ENCODE results near the gene DCLK2.

DCLK2 gene

DNA sequence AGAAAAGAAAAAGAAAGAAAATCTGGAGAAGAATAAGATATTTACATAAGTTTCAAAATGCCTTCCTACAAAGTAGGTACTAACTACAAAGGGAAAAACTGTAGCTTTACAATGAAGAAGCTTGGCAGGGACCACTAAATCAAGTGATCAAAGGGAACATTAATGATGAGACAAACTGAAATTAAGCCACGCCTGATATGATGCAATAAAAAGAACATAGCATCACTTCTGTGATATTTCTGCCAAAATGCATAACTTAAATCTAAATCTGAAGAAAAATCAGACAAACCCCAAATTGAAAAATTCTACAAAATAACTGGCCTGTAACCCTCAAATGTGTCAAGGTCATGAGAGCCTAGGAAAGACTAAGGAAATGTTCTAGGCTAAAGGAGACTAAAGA, 8.9 kb upstream of the DCLK2 start:
- DNase-seq (ENCODE audit: low read depth) = no peak

DNA sequence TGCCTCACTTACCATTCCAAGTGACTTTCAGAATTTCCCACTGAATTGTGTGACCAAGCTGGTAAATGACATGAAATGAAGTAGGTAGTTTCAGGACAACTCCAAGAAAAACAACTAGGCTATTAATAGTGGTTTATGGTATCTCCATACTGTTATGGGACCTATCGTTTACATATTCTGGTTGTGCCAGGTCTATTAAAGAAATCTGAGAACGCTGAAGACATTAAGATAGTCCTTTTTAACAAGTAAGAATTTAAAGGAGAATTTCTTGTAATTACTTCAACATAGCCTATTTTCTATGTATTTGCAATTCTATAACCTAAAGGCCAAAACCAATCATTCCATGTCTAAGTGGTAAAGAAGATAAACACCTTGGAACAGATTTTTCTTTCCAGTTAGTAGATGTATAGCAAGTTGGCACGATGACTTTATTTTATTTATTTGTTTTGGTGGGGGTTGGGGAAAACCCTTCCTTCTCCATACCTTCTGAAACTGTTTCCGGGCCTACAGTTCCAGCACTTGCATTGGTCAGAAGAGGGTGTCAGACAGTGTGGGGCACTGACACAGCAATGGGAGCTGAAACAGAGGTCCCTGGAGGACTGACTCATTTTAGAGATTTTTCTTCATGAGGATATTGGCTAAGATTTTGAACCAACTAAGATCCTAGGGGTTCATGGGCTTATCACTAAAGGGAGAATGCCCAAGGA, 7.6 kb upstream of the DCLK2 start:
- no peak for DNase-seq (ENCODE audit: low read depth)

DNA sequence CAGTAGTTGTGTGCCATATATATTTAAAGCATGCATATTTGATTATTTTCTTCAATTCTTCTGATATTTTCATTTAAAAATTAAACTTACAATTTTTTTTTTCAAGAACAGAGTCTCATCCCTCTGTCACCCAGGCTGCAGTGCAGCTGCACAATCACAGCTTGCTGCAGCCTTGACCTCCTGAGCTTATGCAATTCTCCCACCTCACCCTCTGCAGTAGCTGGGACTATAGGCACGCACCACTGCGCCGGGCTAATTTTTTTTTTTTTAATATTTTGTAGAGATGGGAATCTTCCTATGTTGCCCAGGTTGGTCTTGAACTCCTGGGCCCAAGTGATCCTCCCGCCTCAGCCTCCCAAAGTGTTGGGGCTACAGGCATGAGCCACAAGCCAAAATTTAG, 5.8 kb upstream of the DCLK2 start:
- DNase-seq (ENCODE audit: low read depth) = no peak

DNA sequence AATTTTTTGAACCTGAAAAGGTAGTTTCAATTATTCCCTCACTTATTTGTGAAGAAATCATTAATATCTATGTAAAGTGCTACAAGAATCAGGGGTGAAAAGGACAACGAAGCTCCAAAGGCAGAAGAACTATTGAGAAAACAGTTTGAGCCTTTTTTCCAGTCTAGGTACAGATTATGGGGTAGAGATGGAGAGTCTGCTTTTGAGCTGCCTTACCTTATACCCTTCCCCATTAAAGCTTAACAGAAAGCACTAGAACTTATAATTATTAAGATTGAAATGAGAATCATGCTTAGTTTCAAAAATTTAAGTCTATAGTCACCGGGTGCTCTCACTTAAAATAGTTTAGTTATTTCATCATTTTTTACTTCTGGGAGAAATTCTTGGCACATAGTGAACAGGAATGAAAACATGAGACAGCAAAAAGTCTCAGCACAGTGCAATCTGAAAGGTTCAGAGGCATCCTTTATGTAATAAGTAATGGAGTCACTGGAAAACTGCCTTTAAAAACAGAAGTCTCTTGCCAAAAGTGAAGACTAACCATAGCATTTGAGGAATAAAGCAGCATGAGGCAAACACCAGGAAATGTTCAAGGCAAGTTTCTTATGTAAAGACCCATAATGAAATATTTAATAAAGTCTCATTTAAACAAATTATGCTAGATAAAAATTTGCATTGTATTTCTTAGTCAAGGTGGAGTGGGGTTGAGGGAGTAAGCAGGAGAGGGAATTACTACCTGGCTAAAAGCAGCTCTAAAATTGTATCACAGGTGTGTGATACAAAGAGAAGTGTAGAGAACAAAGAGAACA, 5.1 kb upstream of the DCLK2 start:
- DNase-seq (ENCODE audit: low read depth) = no peak

DNA sequence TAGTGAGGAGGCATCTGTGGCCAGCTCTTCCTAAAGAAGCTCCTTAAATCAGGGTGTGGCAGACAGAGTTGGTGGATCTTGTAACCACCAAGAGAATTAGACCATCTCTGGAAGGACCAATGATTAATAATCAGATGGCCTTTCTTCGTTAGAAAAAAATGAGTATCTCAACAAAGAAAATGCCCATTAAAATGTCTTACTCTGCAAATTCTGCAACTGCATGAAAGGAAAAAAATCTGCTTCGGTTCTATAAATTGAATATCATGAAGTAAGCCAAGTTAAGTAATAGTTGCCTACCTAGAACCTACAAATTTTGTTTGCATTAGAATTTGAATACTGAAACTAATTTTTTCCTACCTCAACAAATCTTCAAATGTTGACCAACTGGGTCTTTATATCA, 4.2 kb upstream of the DCLK2 start:
- no peak for DNase-seq (ENCODE audit: low read depth)

DNA sequence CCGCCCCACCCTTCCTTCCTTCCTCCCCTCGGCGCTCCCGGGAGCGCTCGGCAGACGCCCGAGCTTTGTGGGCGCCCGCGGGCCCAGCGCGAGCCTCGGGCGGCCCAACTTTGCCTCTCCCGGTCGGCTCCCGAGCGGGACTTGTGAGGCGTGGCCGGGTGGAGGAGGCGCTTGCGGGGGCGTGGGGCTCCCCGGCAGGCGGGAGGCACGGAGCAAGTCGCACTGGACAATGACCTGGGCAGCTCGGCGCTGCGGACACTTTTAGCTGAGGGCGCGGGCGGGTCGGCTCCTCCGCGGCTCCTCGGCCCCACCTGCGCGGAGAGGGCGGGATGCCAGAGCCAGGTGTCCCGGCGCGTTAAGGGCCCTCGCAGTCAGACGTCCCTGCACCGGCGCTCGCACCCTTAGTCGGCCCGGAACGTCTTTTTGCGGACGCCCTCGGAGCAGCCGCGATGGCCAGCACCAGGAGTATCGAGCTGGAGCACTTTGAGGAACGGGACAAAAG, 385 bp downstream of the DCLK2 start:
- DNase-seq (ENCODE audit: low read depth) = no peak

DNA sequence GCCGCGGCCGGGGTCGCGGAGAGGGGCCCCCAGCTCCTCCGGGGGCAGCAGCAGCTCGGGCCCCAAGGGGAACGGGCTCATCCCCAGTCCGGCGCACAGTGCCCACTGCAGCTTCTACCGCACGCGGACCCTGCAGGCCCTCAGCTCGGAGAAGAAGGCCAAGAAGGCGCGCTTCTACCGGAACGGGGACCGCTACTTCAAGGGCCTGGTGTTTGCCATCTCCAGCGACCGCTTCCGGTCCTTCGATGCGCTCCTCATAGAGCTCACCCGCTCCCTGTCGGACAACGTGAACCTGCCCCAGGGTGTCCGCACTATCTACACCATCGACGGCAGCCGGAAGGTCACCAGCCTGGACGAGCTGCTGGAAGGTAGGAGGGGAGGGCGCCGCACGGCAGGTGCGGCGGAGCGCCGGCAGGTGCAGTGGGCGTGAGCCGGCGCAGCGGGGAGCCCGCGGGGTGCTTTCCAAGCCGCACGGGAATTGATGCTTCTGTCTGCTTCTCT, 886 bp downstream of the DCLK2 start:
- DNase-seq (ENCODE audit: low read depth) = no peak

DNA sequence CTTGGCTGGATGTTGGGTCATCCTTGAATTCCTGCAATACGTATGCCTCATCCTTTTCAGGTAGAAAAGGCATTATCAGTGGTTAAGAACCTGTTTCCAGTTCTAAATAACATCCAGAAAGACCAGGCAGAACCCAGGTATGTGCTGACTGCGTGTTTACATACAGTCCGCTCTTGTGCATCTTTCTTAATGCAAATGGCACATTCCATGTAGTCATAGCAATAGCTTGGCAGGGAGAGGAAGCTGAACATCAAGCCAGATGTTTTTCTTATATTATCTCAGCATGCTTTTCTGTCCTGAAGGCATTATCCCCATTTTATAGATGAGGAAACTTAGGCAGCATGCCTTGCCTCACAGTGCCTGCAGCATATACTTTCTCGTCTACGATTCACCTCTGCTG, 2.1 kb downstream of the DCLK2 start:
- no peak for DNase-seq (ENCODE audit: low read depth)

DNA sequence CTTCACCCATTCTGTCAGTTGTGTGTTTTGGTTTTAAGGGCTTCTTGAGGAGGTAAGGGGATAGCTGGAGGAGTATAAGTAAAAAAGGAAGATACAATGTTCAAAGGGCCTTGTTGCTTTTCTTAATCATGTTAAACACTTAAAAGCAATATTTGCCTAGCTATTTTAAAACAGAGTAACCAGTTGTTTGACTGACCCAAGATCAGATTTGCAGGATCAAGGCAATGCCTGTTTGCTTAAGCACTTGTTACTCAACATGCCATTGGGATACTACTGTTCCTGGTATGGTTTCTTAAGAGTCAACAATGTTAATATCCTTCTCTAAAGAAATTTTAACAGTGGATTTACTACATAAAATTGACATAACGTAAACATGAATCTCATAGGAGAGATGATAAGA, 2.6 kb downstream of the DCLK2 start:
- DNase-seq (ENCODE audit: low read depth) = no peak

DNA sequence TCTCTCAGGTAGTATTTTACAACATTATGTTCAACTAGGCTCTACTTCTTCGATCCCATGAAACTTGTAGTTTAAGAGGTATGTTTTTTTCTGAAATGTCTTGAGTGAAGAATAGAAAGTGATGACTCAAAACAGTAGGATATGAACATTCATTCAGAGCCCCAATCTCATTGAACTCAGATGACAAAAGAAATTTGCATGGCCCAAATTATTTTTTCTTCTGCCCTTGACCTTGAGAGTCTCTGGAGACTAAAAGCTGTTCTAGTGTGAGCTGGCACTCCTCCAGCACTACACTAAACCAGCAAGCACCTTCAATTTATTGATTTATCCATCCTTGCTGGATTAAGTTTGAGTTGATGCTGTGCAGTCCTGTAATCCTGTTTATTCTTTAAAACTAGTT, 4.0 kb downstream of the DCLK2 start:
- DNase-seq (ENCODE audit: low read depth) = no peak

DNA sequence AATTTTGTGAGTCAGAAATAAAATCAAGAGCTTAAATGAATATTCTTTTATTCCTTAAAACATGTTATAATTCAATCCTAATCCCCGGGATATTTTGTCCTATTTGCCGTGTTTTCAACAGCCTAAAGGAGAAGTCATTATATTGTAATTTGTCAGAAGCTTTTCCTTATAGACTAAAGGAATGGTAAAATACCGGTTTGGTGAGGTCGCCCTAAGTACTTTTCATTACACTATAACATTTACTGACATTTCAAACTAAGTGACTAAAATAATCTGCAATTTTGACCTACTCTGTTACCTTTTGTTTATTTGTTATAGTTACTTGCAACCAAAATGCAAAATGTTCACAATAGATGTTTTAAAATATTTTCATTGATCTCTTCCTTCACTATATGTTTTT, 8.8 kb downstream of the DCLK2 start:
- no peak for DNase-seq (ENCODE audit: low read depth)

DNA sequence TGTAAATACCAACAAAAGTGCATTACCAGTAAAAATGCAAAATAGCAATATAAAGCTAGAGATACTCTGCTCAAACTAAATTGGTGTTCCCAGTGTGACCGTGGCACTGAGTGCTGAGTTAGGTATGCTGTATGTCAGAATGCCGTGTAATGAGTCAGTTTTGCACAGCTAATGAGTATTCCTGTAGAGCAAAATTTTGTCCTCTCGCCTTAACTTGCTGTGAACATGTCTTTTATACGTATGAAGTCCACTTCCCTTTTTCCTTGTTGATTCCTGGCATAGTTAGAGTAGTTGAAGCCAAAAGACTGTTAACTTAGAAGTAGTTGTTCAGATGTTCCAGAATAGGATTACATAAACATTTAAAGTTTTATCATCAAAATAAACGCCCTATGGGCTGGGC, 11.5 kb downstream of the DCLK2 start:
- no peak for DNase-seq (ENCODE audit: low read depth)

DNA sequence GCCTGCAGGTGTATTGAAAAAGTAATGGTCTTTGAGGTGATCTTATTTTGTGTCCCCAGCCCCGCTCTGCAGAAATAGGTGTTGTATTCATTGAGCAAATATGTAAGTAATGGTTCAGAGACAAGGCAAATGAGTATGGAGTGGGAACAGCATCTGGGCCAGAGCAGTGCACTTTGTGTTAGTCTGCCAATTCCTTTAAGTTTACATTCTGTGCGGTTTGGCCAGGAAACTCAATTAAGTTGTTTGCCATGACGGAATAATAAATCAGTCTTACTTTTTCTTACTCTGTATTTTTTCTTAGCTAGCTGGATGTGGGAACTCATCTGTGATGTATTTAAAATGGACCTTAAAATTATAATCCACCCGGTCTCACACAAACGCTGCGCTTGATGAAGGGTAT, 12.6 kb downstream of the DCLK2 start:
- no peak for DNase-seq (ENCODE audit: low read depth)

DNA sequence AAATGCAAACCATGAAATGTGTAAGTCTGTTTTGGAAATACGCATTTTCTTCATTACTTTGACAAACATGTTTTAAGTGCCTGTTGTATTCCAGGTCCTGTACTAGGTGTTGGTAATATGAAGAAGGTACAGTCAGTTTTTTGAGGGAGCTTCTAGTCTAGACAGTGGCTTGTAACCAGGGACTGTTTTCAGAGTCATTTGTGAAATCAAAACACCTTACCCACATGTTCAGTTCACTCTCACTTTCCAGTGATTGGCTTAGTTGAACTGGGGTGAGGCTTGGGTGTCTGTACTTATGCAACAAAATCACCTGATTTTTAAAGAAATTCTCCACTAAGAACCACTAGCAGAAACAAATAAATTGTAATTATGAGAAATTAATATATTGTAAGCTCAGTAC, 16.4 kb downstream of the DCLK2 start:
- DNase-seq (ENCODE audit: low read depth) = no peak

DNA sequence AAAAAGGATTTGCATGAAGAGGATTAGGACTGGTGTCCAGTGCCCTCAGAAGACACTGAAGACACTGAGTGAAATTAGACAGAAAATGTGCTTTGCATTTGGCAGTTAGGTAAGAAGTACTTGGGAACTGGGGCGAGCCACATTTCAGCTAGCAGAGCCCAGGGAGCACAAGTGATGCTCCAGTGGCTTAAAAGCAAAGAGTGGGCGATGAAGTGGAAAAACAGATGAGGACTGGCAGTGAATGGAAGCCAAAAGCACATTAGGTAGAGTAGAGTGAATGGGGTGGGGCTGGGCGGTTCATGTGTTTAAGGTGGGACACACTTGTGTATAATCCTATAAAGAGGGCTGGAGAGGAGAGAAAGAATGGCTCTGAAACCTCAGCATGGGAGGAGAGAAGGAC, 18.4 kb downstream of the DCLK2 start:
- no peak for DNase-seq (ENCODE audit: low read depth)

DNA sequence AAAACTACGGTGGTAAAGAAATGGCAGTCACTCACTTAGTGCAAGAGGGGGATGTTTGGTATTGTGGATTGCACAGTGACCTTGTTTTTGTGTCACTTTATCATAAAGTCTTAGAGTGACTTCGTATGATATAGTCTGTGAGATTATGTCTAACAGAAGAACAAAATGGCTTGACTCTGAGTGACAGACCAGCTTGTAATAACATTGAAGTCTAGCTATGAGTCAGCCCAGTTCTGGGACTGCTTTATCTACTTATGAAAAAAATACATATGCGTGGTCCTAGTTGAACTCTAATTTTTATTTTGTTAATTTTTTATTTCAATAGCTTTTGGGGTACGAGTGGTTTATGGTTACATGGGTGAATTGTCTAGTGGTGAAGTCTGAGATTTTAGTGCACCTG, 20.0 kb downstream of the DCLK2 start:
- no peak for DNase-seq (ENCODE audit: low read depth)

DNA sequence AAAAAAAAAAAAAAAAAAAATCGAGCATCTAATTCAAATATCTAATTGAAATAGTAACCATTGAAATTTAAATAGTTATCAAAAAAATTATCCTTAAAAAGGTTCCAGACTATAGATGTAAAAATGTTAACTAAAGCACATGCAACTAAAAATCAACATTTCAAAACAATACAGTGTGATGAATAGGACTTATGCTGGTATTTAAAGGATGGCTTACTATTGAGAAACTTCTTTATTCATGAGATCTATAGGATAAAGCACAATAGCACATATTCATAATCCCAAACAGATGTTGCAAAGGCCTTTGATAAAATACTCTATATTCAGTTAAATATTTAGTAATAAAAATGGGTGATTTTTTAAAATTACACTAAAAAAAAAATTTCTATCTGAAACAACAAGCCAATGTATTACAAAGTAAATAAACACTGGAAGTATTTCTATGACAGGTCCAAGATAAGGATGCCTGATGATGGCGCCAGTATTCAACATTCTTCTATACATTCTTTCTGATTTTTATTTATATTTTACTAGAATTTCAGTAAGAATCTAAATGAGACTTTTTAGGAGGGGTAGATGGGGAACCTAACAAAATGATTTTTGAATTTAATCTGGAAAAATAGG, 26.3 kb downstream of the DCLK2 start:
- DNase-seq (ENCODE audit: low read depth) = no peak

DNA sequence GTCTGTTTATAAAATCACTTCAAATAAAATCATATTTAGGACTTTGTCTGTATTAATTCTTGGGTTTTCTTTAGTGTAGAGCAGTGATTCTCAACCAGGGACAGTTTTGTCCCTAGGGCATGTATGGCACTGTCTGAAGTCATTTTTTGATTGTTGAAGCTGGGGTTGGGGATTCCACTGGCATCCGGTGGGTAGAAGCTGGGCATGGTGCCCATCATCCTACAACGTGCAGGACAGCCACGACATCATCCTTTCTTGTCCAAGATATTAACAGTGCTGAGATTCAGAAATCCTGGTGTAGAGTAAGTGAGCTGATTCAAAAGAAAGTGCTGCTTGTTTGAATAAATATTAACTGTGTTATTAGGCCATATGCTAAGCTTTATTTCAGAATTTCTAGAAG, 28.6 kb downstream of the DCLK2 start:
- DNase-seq (ENCODE audit: low read depth) = no peak

DNA sequence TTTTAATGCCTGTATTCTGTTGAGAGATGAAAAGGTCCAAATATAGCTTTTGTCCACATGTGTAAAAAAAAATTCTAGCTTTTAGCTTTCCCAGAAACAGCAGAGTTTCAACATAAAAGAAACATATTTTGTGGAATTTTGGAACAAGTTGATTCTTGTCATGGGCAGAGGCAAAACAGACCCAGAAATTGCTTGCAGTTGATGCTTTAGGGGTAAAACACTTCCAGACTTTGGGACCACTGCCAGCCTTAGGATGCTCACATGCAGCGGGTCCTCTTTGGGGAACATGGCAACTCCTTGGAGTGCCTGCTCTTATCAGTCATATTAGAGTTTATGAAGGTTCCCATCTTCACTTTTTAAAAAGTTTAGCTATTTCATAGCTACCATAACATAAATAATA, 30.4 kb downstream of the DCLK2 start:
- no peak for DNase-seq (ENCODE audit: low read depth)

DNA sequence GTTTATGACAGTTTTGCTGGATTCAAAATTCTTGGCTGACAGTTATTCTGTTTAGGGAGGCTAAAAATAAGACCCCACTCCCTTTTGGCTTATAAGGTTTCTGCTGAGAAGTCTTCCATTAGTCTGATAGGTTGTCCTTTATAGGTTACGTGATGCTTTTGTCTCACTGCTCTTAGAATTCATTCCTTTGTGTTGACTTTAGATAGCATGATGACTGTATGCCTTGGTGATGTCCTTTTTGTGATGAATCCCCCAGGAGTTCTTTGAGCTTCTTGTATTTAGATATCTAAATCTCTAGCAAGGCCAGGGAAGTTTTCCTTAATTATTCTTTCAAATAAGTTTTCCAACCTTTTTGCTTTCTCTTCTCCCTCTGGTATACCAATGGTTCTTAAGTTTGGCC, 36.4 kb downstream of the DCLK2 start:
- no peak for DNase-seq (ENCODE audit: low read depth)

DNA sequence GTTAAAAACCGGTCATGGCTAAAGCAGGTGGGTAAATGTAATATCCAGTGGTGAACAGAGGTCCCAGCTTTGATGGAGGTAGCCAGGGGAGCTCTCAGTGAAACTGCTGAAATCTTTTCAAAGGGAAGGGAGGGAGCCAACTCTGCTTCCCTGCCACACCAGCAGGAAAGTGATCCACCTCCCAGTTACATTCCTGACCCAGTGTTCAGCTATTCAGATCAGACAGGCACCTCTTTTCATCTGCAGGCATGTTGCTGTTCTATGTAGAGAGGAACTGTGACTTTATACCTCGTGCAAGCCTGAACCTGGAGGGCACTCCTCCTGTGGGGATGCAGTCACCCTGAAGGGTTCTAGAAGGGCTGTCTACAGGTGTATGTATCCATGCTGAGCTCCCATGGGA, 37.6 kb downstream of the DCLK2 start:
- no peak for DNase-seq (ENCODE audit: low read depth)

DNA sequence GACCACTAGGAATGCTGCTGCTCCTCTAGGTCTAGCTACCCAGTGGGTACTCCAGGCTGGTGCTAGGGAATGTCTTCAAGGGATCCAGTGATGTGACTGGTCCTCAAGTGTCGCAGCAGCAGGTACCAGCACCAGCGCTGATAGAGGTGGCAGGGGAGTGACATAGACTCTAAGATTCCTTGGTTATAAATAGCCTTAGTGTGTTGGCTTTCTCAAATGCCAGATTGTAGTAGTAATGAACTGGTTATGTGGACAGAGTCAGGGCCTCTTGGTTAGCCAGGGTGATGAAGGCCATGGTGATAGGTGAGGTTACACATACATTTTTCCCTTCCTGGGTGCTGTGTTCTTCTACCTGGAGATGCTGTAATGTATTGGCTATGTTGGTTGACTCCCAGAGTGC, 38.3 kb downstream of the DCLK2 start:
- DNase-seq (ENCODE audit: low read depth) = no peak

DNA sequence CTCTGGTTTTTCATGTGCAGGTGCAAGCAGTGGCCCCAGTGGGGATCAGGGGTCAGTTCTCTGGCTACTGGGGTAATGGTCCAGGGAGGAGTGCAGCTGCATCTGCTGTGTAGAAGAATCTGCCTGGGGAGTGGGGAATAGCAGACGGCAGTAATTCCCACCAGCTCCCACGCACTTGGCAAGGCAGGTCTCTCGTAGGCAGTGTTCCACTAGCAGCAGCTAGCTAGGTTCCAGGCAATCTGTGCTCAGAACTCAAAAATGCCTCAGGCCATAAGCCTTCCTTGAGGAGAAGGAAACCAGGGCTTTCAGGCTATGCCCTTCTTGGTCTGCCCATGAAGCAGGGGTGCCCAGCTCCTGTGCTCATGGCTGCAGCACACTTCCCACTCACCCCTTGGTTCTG, 38.8 kb downstream of the DCLK2 start:
- DNase-seq (ENCODE audit: low read depth) = no peak

Measured in activated T-helper 9 cell treated with anti-CD3 and anti-CD28 coated beads, Interleukin-2, amount 50 U/mL, for 16 hours (primary cell).